GM21367 (cell line): ENCODE results near the gene PSORS1C1.

Experiments used
- ATAC-seq: cut with Tn5 transposase; IDR thresholded peaks from one replicate; pipeline ENCODE4 v1.9.1; 2021; ENCODE audit not compliant: unreplicated experiment

Gene PSORS1C1

DNA sequence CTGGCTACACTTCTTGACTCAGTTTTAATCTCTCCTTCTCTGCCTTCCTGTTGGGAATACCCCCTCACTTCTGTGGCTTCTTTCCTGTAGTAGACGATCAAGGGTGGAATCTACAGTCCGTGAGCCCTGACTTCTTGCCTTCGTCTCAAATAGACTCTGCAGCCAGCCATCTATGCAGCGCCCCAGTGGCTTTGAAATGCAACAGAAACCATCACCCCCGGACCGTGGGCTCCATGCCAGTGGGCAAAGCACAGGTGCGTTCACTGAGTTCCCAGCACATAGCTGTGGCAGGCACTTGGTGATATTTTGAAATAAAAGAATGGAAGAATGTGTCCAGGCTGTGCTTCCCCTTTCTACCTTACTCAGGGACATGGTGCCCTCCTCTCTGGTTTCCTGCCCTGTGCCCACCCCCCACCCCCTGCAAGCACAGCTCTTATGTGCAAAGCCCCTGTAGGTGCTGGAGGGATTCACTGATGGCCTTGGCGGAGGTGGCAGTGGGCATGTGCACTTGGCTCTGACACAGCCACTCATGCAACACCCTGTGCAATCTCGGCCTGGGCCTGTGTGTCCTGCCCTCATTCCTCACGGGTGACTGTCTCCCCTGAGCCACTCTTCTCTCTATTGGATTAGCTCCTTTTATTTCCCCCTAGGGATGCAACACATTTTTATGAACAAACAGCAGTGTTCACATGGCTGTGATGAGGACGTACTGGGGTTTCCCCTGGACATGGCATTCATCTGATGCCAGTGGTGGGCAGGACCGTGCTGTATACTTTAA is 11.2 kb downstream of the PSORS1C1 start:
- no peak for ATAC-seq

DNA sequence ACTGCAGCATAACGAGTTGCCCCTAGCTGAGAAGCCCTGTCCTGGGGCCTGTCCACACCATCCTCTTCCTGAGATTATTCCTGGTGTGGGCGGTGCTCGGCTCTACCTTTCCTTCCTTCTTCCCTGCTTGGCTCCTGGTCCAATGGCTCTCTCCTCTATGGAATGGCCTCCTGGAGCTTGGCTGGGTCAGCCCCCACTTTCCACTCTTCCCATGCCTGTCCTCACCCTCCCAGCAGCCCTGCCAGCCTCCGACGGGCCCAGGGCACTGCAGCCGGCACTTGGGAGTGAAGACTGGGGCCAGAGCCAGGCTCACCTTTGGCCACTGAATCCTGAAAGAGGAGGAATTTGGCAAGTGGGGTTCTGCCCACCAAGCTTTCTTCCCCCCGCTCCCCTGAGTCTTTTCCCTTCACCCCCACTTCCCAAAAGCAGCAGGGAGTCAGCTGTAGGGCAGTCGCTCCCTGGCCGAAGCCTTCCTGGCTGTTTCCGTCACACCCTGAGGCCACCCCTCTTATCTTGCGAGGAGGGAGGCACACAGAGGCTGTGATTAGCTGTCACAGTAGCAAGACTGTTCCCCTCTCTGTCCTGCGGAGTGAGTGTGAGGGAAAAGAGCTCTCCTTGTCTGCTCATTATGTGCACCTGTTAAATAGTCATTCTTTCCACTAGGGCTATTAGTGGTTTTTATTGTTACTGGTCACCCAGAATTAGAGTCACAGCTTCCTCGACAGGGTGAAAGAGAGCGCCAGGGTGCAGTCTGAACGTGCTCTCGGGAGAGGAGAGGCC is 12.0 kb downstream of the PSORS1C1 start:
- ATAC-seq, result no peak

DNA sequence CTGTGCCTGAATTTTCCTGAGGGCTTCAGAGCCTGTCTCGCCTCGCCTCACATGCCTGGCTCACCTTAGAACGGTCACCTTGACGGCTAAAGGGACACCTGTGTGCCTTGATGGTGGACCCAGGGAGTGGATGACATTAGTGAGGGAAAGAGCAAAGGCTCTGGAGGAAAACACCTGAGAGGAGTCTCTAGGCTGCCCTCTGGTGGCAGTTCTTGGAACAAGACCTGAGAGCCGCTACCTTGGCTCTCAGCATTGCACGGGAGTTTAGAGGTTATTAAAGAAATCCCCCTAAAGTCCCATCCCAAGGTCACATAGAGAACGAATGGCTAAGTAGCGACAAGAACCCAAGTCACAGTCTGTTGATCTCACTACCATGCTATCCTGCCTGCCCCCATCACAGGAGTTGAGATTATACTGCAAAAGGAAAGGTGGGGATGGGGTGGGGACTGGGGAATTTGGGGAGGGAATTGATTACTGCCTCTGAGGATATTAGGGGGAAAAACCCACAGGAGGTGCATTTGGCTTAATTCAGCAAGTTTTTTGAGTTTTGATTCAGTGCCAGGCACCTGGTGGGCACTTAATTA is 13.6 kb downstream of the PSORS1C1 start:
- ATAC-seq, result no peak

DNA sequence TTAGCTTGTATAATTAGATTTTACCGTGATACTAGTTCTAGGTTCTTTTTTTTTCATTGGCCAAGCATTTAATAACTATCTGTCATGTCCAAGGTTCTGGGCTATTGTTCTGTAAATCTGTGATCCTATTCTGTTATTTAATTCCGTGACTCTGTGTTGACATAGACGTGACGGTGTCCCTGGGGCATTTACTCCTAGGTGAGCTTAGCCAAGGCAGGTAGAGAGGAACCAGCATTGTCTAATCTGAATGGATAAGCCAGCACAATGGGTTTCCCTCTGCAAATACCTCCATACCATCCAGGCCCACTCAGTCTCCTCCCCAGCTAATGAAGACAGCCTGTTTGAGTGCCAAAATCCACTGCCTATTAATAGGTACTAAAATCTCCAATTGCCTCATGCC is 14.5 kb downstream of the PSORS1C1 start:
- no peak for ATAC-seq

DNA sequence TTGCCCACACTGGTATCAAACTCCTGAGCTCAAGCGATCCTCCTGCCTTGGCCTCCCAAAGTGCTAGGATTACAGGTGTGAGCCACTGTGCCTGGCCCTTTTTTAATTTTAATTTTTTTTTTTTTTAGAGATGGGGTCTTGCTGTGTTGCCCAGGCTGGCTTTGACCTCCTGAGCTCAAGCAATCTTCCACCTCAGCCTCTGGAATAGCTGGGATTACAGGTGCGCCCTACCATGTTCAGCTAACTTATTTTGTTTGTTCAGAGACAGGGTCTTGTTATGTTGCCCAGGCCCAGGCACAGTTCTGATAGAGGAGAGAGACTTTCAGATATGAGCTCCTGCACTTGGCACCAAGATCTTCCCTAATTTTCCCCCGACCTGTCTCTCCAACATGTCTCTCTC is 16.2 kb downstream of the PSORS1C1 start:
- ATAC-seq, result no peak

DNA sequence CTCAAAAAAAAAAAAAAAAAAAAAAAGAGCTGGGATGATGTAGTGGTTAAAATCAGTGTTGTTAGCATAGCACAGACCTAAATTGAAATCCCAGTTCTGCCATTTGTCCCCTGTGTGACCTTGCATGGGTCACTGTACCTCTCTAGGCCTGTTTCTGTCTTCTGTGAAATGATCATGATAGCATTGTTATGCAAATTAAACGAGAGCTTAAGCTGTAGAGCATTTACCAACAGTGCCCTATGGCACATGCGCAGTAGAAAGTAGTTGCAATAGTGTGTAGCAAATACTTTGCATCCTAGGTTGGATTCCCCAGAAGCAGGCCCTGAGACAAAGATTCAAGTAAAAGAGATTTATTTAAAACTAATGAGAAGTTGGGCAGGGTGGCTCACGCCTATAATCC is 17.0 kb downstream of the PSORS1C1 start:
- ATAC-seq, result no peak

DNA sequence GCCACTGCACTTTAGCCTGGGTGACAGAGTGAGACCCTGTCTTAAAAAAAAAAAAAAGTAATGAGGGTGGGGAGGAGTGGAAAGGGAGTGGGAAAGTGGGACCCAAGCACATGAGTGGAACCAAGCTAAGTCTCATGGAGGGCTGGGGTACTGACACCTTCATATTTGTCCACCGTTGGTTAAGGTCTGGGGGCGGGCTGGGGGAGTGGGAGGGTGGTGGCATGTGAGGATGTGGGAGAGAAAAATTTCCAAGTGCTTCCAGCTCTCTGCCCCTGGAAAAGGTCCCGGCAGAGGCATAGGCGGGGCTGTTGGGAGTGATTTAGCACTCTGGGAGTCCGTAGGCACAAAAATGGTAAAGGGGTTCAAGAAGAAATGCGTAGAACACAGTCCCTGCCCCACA is 18.2 kb downstream of the PSORS1C1 start:
- ATAC-seq, result no peak

DNA sequence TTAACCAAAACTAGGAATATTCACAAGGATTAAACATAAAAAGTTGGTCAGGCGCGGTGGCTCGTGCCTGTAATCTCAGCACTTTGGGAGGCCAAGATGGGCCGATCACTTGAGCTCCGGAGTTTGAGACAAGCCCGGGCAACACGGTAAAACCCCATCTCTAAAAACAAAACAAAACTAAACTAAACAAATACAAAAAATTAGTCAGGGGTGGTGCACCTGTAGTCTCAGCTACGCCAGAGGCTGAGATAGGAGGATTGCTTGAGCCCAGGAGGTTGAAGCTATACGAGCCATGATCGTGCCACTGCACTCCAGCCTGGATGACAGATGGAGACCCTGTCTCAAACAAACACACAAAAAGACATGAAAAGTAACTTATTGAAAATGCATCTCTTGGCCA is 21.1 kb downstream of the PSORS1C1 start:
- ATAC-seq, result no peak

DNA sequence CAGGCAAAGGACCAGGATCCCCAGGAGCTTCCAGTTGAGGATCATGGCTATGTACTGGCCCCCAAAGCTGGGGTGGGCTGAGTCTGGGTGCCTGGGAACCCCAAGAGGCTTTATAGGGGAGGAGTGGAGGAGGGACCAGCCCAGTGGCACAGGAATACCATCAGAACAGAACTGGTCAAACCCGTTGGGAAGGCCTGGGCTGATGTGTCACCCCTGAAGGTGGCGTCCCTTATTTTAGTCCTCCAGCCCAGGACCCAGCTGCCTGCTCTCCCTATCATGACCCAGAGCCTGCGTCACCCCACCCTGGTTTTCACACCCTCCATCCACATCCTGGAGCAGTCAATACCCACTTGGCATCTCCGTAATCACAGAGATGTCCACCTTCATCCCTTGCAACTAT is 24.4 kb downstream of the PSORS1C1 start, which contains the start of gene PSORS1C2:
Gene PSORS1C2 (minus strand): TSS at position 85 of the 400 bp plus-strand sequence. CDS start 40 bp downstream, at position 45.
- no peak for ATAC-seq

DNA sequence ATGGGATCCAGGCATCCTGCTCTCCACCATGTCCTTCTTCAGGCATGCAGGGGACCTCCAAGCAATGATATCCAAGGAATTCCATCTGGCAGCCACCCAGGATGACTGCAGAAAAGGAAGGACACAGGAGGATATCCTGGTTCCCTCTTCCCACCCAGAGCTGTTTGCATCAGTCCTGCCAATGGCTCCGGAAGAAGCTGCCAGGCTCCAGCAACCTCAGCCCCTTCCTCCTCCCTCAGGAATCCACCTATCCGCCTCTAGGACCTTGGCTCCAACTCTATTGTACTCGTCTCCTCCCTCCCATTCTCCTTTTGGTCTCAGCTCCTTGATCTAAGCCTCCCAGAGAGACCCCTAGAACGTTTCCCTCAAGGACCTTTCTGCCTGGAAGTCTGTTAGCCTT is 25.0 kb downstream of the PSORS1C1 start:
- ATAC-seq, result no peak

DNA sequence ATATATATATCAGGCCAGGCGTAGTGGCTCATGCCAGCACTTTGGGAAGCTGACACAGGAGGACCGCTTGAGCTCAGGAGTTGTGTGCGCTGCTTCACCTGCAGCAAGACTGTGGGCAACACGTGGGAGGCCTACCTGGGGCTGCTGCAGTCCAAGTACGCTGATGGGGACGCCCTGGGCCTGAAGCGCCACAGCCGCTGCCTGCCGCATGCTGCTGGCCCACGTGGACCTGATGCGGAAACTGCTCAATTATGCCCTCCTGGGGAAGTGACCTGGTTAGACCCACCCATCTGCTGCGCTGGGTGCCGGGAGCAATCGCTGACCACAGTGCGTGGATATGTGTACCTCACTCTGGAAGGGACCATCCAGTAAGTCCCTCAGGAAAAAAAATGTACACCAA is 26.0 kb downstream of the PSORS1C1 start:
- ATAC-seq, result no peak

DNA sequence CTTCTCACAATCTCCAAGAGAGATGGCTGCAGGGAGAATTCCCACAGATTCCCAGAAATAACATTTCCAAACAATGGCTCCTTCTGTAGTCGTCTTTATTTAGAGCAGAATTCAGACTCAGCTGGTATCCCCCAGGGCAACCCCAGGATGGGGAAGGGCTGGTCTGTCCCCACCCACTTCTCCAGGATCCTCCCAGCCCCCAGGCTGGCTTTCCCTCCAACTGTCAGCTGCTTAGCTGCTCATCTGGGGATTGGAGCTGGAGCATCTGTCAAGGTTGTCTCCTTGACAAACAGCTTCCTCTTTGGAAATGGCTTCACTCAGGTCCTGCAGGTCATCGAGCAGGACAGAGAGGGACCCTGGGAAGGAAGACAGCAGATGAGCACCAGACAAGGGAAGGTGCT is 27.8 kb downstream of the PSORS1C1 start:
- no peak for ATAC-seq

DNA sequence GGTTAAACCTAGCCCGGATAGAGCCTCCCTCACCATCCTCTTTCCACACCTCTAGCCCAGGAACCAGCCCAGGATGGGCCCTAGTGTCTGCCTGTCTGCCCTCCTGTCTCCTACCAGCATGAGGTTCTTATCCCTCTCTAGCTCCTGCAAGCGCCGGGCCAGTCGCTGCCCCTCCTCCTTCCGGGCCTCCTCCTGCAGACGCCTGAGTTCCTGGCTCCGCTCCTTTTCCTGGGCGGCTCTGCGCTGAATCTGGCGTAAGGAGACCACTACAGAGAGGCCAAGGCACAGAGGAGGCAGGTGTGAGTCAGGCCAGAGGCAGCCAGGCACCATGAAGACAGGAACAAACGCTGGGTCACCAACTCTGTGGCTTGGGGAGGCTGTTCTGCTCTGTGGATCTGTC is 28.5 kb downstream of the PSORS1C1 start:
- ATAC-seq, result no peak

DNA sequence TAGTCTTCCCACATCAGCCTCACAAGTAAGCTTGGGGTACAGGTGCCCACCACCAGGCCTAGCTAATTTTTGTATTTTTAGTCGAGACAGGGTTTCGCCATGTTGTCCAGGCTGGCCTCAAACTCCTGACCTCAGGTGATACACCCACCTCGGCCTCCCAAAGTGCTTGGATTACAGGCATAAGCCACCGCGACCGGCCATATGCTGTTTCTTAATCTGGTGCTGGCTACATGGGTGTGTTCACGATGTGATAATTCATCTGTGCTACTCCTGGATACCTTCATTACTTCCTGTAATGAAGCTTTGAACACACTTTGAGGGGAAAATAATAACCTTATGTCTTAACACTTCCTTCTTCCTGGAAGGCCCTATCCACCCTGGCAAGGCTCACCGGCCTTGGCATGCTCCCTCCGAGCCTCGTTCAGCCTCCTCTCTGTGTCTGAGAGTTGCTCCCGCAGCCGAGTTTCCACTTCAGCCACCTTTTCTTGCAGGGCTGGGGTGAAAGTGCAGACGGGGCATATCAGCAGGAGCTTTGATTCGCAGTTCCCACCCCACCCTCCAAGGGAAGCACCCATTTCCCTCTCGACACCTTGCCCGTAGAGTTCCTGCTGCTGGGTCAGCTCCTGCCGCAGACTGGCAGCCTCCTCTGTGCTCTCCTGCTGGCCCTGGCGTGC is 29.8 kb downstream of the PSORS1C1 start:
- ATAC-seq, result no peak

DNA sequence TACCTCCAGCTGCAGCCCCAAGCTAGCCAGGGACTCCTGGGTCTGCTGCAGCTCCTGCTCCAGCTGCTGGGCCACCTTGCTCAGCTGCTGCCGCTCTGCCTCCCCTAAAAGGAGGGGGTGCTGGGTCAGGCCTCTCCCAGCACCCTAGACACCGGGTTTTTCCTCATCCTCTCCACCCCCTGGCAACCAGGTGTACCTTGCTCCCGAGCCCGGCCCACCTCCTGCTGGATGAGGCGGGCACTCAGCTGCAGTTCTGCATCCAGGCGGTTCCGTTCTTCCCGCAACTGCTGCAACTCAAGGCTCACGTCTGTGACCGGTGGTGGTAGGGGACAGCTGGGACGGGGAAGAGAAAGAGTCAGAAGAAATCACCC is 30.4 kb downstream of the PSORS1C1 start:
- ATAC-seq, result no peak

DNA sequence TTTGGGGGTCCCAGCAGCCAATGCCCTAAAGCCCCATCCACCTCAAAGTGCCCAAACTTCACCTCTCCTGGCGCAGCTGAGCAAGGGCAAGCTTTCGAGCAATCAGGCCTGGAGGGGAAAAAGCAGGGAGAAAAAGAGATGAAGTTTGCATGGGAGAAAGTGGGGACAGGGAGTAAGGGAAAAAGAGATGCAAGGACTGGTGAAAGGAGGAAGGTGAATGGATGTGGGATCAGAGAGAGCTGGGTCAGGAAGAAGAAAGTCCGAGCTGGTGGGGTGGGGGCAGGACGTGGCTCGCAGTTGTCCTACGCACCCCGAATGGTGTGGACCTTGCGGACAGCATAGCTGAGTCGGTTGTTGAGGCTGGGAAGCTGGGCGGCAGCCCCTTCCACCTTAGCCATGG is 30.8 kb downstream of the PSORS1C1 start:
- ATAC-seq, result no peak

DNA sequence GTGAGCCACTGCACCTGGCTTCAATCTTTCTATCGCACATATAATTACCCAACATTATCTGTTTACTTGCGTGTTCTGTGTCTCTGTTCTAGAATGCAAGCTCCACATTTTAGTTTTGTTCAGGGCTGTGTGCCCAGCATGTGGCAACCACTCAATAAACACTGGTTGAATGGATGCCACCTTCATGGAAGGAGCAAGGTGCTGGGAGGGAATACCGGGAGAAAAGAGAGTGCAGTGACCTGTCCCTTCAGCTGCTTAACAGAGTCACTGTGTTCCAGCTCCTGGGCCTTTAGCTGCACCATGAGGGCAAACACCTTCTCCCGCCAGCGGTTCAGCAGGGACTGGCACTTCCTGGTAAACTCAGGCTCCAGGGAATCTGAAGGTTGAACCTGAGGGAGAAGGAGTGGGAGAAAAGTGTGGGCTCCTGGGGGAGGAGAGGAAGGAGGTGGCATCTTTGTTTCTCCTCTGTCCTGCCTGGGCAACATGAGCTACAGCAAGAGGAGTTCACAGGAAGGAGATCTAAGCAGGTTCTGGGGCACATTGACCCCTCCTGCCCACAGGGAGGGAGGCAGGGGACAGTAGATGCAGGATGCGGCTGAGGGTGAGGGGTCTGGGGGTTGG is 35.3 kb downstream of the PSORS1C1 start:
- no peak for ATAC-seq

DNA sequence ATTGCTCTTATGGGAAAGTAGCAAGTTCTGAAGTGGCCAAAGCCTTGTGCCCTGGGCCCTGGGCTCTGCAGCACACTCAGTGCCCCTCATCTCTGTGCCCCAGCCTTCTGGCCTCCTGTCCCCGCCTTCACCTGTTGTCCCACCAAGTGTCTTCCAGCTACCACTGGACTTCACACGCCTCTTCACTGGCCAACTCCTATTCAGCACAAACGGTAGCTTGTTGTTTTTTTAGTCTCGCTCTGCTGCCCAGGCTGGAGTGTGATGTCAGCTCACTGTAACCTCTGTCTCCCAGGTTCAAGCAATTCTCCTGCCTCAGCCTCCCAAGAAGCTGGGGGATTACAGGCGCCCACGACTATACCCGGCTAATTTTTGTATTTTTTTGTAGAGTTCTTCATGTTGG is 38.2 kb downstream of the PSORS1C1 start:
- ATAC-seq, result no peak

DNA sequence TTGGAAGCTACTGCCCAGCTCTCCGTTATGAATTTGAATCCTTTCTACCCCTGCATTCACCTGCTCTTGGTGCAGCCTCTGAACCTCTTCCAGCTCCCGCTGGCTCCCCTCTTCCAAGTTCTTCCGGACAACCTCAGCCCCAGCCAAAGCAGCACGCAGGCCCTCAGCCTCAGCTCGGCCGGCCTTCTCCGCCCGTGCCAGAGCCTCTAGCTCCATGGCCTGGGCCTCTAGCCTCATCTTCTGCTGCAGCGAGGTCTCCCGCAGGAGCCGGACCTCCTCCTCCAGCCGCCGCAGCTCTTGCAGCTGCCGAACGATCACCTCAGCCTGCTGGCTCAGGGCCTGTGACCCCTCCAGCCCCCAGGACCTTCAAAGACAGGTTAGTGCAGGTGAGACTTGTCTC is 39.8 kb downstream of the PSORS1C1 start:
- ATAC-seq, result no peak

DNA sequence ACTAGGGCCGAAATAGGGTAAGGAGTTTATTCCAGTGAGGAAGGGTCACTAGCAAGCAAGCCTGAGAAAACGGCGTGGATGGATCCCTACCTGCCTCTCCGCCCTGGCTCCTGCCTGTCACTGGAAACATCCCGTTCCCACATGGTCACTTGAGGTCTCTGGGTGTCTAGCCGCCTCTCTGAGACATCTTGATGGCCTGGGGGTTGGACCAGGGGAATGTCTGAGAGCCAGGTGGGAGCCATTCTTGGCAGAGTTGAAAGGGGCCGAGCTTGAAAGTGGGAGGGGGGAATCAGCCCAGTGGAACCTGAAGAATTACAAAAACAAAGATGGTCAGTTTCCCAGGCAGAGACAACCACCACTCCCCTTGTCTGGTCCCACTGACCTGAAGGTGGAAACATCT is 42.0 kb downstream of the PSORS1C1 start:
- ATAC-seq, result no peak

DNA sequence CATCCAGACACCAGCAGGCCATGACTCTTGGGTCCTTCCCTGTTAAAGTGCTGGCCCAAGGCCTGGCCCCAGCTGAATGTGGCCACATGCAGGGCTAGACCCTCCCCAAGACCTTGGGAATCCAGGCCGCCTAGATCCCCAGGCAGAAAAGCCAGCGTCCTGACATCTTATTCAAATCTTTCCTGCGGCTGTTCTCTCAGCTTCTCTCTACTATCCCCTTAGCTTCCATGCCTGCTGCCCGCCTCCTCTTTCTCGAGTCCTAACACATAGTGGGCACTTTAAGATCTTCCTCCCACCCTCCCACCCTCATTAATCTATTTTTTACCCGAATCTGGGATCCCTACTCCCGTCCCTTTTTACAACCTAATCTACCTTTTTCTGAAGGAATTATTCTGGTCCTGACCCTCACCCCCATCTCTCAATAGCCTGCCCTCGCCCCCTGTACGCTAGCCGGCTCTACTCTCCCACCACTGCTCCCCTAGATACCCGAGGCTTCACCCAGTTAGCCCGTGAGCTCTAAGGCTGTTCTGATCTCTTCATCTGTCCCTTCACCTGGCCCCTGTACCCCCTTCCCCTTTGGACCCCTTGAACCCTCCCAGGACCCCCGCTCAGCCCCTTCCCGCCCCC is 43.0 kb downstream of the PSORS1C1 start, which contains the start of gene CCHCR1:
Gene CCHCR1 (minus strand): TSS at position 290 of the 627 bp plus-strand sequence. CDS start 202 bp downstream, at position 88.
- ATAC-seq, result no peak
